GDM1 (cell line): ENCODE data around the gene CRTAP.
"Not testable (repeated sequence)": the region's sequence is repeated elsewhere in the genome, so short reads cannot be mapped to it uniquely, and the experiment has no call there.

ENCODE experiments used
- DNase-seq: peaks from one replicate; lab custom pipeline; 2025; lab: John Stamatoyannopoulos, UW

Gene CRTAP

GRCh38 chr3:33141006-33141405 lies 27.2 kb downstream of the CRTAP start:
- DNase-seq, result no peak

GRCh38 chr3:33144433-33144832 lies 30.6 kb downstream of the CRTAP start:
- DNase-seq, result no peak

- no peak for DNase-seq
Observed at GRCh38 chr3:33145221-33145900, 31.5 kb downstream of the CRTAP start.

GRCh38 chr3:33145901-33146580 lies 32.2 kb downstream of the CRTAP start:
- DNase-seq, result no peak

- DNase-seq, result no peak
Observed at GRCh38 chr3:33146791-33147445, 33.1 kb downstream of the CRTAP start.

GRCh38 chr3:33149342-33149741 lies 35.5 kb downstream of the CRTAP start:
- DNase-seq, result no peak

- no peak for DNase-seq
Observed at GRCh38 chr3:33152363-33153360, 38.8 kb downstream of the CRTAP start.

- no peak for DNase-seq
Observed at GRCh38 chr3:33153782-33154181, 40.0 kb downstream of the CRTAP start.

GRCh38 chr3:33155301-33155700 lies 41.5 kb downstream of the CRTAP start:
- no peak for DNase-seq

GRCh38 chr3:33159234-33159633 lies 45.4 kb downstream of the CRTAP start:
- DNase-seq, result no peak

- DNase-seq, result no peak
Observed at GRCh38 chr3:33159981-33160380, 46.2 kb downstream of the CRTAP start.

GRCh38 chr3:33162621-33163020 lies 48.8 kb downstream of the CRTAP start:
- DNase-seq, result not testable (repeated sequence)

GRCh38 chr3:33165372-33165771 lies 51.6 kb downstream of the CRTAP start:
- no peak for DNase-seq

- no peak for DNase-seq
Observed at GRCh38 chr3:33166095-33166494, 52.3 kb downstream of the CRTAP start.

- DNase-seq, result no peak
Observed at GRCh38 chr3:33167284-33167683, 53.5 kb downstream of the CRTAP start.

GRCh38 chr3:33167716-33168336 lies 54.0 kb downstream of the CRTAP start:
- no peak for DNase-seq

- no peak for DNase-seq
Observed at GRCh38 chr3:33170531-33170930, 56.7 kb downstream of the CRTAP start.

- DNase-seq, result no peak
Observed at GRCh38 chr3:33171580-33171979, 57.8 kb downstream of the CRTAP start.

GRCh38 chr3:33173103-33173502 lies 59.3 kb downstream of the CRTAP start:
- DNase-seq, result no peak

GRCh38 chr3:33173672-33174071 lies 59.9 kb downstream of the CRTAP start:
- DNase-seq, result no peak

- no peak for DNase-seq
Observed at GRCh38 chr3:33174095-33174494, 60.3 kb downstream of the CRTAP start.
